HepG2 (cell line): Measurements from ENCODE around the gene NEU1. TPM values are rescaled to one million over a fixed set of nuclear protein-coding genes. Genes with fewer than 3 reads are reported as not detected.
A peak's percentile ranks its signal among the peaks of the same experiment; 100 is the strongest.

Experiments used
- ASH2L ChIP-seq: fragments of 300-600, 200-600 bp; sonication (generic); IDR thresholded peaks from 2 replicates; pipeline ENCODE4 v1.7.0; 2017; ENCODE audit warnings: low read depth, mild to moderate bottlenecking, moderate library complexity, mixed read lengths, low read length; ENCODE audit not compliant: insufficient read length
- CEBPG ChIP-seq: IDR thresholded peaks from 2 replicates; pipeline ENCODE4 v1.6.1; 2016
- FOXK1 ChIP-seq: sonication (generic); formaldehyde crosslinking; IDR thresholded peaks from 2 replicates; pipeline ENCODE4 v1.4.0; 2020; ENCODE audit warnings: low read depth, missing genetic modification reagents, borderline replicate concordance
- HIVEP1 ChIP-seq: sonication (generic); formaldehyde crosslinking; IDR thresholded peaks from 2 replicates; pipeline ENCODE4 v1.4.0; 2020; ENCODE audit warnings: mild to moderate bottlenecking, missing genetic modification reagents
- KMT2B ChIP-seq: IDR thresholded peaks from 2 replicates; pipeline ENCODE4 v1.6.1; 2016; ENCODE audit warnings: missing genetic modification reagents, missing compliant biosample characterization
- MAFF ChIP-seq: IDR thresholded peaks from 2 replicates; pipeline ENCODE4 v1.6.1; 2011; ENCODE audit warnings: low read depth, low read length, improper control_type of control experiment
- MAFG ChIP-seq: sonication (generic); formaldehyde crosslinking; IDR thresholded peaks from 2 replicates; pipeline ENCODE4 v1.5.1; 2020; ENCODE audit warnings: mild to moderate bottlenecking, missing genetic modification reagents
- MIER2 ChIP-seq: IDR thresholded peaks from 2 replicates; pipeline ENCODE4 v1.6.1; 2016; ENCODE audit warnings: missing biosample characterization, missing genetic modification reagents
- MXD4 ChIP-seq: IDR thresholded peaks from 2 replicates; pipeline ENCODE4 v1.6.1; 2016; ENCODE audit warnings: mild to moderate bottlenecking, missing biosample characterization, missing genetic modification reagents
- MYNN ChIP-seq: sonication (generic); formaldehyde crosslinking; IDR thresholded peaks from 2 replicates; pipeline ENCODE4 v1.4.0; 2020; ENCODE audit warnings: mild to moderate bottlenecking, low read depth, missing genetic modification reagents
- MYPOP ChIP-seq: sonication (generic); formaldehyde crosslinking; IDR thresholded peaks from 2 replicates; pipeline ENCODE4 v1.8.1; 2023; ENCODE audit warnings: mild to moderate bottlenecking, moderate library complexity, missing genetic modification reagents
- NCOR1 ChIP-seq: fragments of 200-600 bp; sonication (generic); IDR thresholded peaks from 2 replicates; pipeline ENCODE4 v1.7.0; 2017; ENCODE audit warnings: antibody characterized with exemption, low read length, borderline replicate concordance
- NR0B2 ChIP-seq: sonication (generic); formaldehyde crosslinking; IDR thresholded peaks from 2 replicates; pipeline ENCODE4 v1.4.0; 2020; ENCODE audit warnings: mild to moderate bottlenecking, missing genetic modification reagents
- NR2F1 ChIP-seq, 2 experiments: fragments of 450-650 bp in 1 of 2; formaldehyde crosslinking in 1 of 2; IDR thresholded peaks; 2 replicates each; pipeline versions ENCODE4 v1.5.0 to v1.6.1; 2016 to 2020; ENCODE audit warnings: mild to moderate bottlenecking in 1 of 2, missing compliant biosample characterization in 1 of 2, missing genetic modification reagents in 1 of 2, moderate library complexity in 1 of 2
- PAX8 ChIP-seq: sonication (generic); formaldehyde crosslinking; IDR thresholded peaks from 2 replicates; pipeline ENCODE4 v1.8.0; 2022; ENCODE audit warnings: mild to moderate bottlenecking, missing genetic modification reagents, borderline replicate concordance
- POLR2A ChIP-seq, 2 experiments: IDR thresholded peaks; 2 replicates each; pipeline ENCODE4 v1.6.1; 2011; ENCODE audit warnings: low read depth in 2 of 2, low read length in 2 of 2, mild to moderate bottlenecking in 1 of 2, moderate library complexity in 1 of 2; ENCODE audit not compliant: insufficient read depth in 1 of 2
- RARA ChIP-seq: IDR thresholded peaks from 2 replicates; pipeline ENCODE4 v1.6.1; 2016; ENCODE audit warnings: missing genetic modification reagents, missing compliant biosample characterization
- SALL1 ChIP-seq: sonication (generic); formaldehyde crosslinking; IDR thresholded peaks from 2 replicates; pipeline ENCODE4 v1.8.0; 2022; ENCODE audit warnings: mild to moderate bottlenecking, missing genetic modification reagents
- SMC3 ChIP-seq: IDR thresholded peaks from 2 replicates; pipeline ENCODE4 v1.6.1; 2011; ENCODE audit warnings: low read length, improper control_type of control experiment
- YEATS2 ChIP-seq: sonication (generic); formaldehyde crosslinking; IDR thresholded peaks from 2 replicates; pipeline ENCODE4 v1.4.0; 2020; ENCODE audit warnings: missing genetic modification reagents, borderline replicate concordance
- YEATS4 ChIP-seq: sonication (generic); formaldehyde crosslinking; IDR thresholded peaks from 2 replicates; pipeline ENCODE4 v1.4.0; 2020; ENCODE audit warnings: missing genetic modification reagents, borderline replicate concordance
- ZFP37 ChIP-seq: sonication (generic); formaldehyde crosslinking; IDR thresholded peaks from 2 replicates; pipeline ENCODE4 v1.4.0; 2020; ENCODE audit warnings: missing genetic modification reagents, borderline replicate concordance
- ZNF333 ChIP-seq: sonication (generic); formaldehyde crosslinking; IDR thresholded peaks from 2 replicates; pipeline ENCODE4 v1.4.0; 2020; ENCODE audit warnings: mild to moderate bottlenecking, missing genetic modification reagents, borderline replicate concordance
- ZNF343 ChIP-seq: sonication (generic); formaldehyde crosslinking; IDR thresholded peaks from 2 replicates; pipeline ENCODE4 v1.4.0; 2020; ENCODE audit warnings: mild to moderate bottlenecking, missing genetic modification reagents
- ZNF362 ChIP-seq: sonication (generic); formaldehyde crosslinking; IDR thresholded peaks from 2 replicates; pipeline ENCODE4 v1.4.0; 2020; ENCODE audit warnings: missing genetic modification reagents, mild to moderate bottlenecking, borderline replicate concordance
- ZNF749 ChIP-seq: sonication (generic); formaldehyde crosslinking; IDR thresholded peaks from 2 replicates; pipeline ENCODE4 v1.8.0; 2022; ENCODE audit warnings: mild to moderate bottlenecking, missing genetic modification reagents, moderate library complexity, borderline replicate concordance
- ZNF83 ChIP-seq: sonication (generic); formaldehyde crosslinking; IDR thresholded peaks from 2 replicates; pipeline ENCODE4 v1.4.0; 2020; ENCODE audit warnings: missing genetic modification reagents, mild to moderate bottlenecking, borderline replicate concordance
- ZSCAN20 ChIP-seq: sonication (generic); formaldehyde crosslinking; IDR thresholded peaks from 2 replicates; pipeline ENCODE4 v1.4.0; 2020; ENCODE audit warnings: missing genetic modification reagents, mild to moderate bottlenecking, borderline replicate concordance
- polyA plus RNA-seq, 8 experiments: library from polyadenylated mRNA; depleted of rRNA in 3 of 8; stranded (reverse) in 7 of 8; unstranded in 1 of 8; fragments of >200 nt; fragmentation: Illumina TruSeq in 4 of 8; extraction: Trizol in 4 of 8; gene quantifications; 2 replicates each; pipeline versions ENCODE4 v1.2.1 to v1.2.3, GENCODE V29; 2011 to 2016; ENCODE audit warnings: low read depth in 4 of 8, missing spikeins in 1 of 8, mixed read lengths in 1 of 8; ENCODE audit not compliant: insufficient read depth in 1 of 8
- total RNA-seq, 5 experiments: library from RNA; depleted of rRNA; stranded (reverse); fragments of >200 nt; fragmentation: Illumina TruSeq; extraction: Trizol; gene quantifications; 2 replicates each; pipeline ENCODE4 v1.2.3, GENCODE V29; 2016; ENCODE audit warnings: low read depth in 1 of 5

NEU1 gene
- total and polyA plus RNA-seq, 2 of the 13 experiments (the other 11 are each of a cell fraction or from before 2014, with no cell fraction given): 215 to 297 TPM

DNA sequence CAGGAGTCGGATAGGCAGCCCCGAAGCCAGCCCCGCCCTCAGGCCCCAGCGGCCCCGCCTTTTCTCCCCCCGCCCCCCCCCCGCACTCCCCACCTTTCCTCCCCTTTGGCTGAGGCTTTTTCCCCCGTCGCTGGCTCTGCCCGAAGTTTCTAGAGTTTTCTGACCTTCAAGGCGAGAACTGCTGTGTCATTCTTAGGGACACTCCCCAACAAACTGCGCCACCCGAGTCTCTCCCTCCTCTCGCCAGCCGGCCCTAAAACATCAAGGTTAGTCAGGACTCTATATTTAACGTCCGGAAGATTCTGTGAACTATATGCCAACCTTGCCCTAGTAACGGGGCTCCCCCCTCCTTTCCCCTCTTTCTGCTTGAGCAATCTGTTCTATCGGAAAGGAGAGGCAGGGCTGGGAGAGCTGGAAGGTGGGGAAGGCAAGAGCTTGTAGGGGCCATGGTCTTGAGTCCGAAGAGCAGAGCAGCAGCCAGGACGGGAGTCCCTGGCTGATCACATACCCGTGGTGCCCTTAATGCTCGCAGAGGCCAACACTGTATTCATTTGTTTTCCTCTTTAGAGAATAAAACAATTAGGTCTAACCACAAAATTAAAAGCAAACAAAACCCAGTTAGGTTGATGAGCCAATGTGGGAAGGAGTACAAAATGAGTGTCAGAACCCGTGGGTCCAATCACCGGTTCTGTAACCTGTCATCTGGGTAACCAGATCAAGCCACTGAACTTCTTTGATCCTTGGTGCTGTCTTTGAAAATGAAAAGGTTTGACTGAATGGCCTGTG lies 40.4 kb downstream of the NEU1 start (continued):
- TF ChIP-seq NR2F1 (CRISPR knock-in tag; IDR thresholded peaks at IDR 0.05): 0 out of 4 replicates have a peak, but pooled peaks of 1 of the 2 experiments have one; percentile 12
- no peak for TF ChIP-seq MYNN (CRISPR knock-in tag)
- TF ChIP-seq HIVEP1 (CRISPR knock-in tag): no peak
- peak; percentile 10; the same call in 1 of the 2 replicates for TF ChIP-seq FOXK1 (CRISPR knock-in tag)
- peak; percentile 74; the same call in 1 of the 2 replicates for TF ChIP-seq MXD4
- peak; percentile 55 for TF ChIP-seq ASH2L
- TF ChIP-seq SALL1 (CRISPR knock-in tag): peak; percentile 56
- TF ChIP-seq NCOR1: peak; percentile 59; the same call in 1 of the 2 replicates
- TF ChIP-seq POLR2A (IDR thresholded peaks at IDR 0.05; ENCODE audit: insufficient read depth in 1 of 2, low read depth in 2 of 2, low read length in 2 of 2): peak in 1 of 2 experiments; percentile 33; a peak in 2 of 4 replicates
- TF ChIP-seq CEBPG (CRISPR knock-in tag): peak; percentile 54
- 0 out of 2 replicates have a peak, but pooled peaks have one; percentile 37 for TF ChIP-seq MIER2 (CRISPR knock-in tag)
- TF ChIP-seq RARA (CRISPR knock-in tag): peak; percentile 50; the same call in 1 of the 2 replicates
- TF ChIP-seq ZSCAN20 (CRISPR knock-in tag): peak; percentile 43; the same call in 1 of the 2 replicates
- TF ChIP-seq MAFF: 0 out of 2 replicates have a peak, but pooled peaks have one; percentile 19
- no peak for TF ChIP-seq NR0B2
- TF ChIP-seq ZNF333 (CRISPR knock-in tag): 0 out of 2 replicates have a peak, but pooled peaks have one; percentile 54
- 0 out of 2 replicates have a peak, but pooled peaks have one; percentile 50 for TF ChIP-seq MAFG (CRISPR knock-in tag)
- no peak for TF ChIP-seq ZNF343 (CRISPR knock-in tag)
- TF ChIP-seq MYPOP (CRISPR knock-in tag): peak; percentile 50; the same call in 1 of the 2 replicates
- TF ChIP-seq ZFP37: 0 out of 2 replicates have a peak, but pooled peaks have one; percentile 62
- peak; percentile 45; the same call in 1 of the 2 replicates for TF ChIP-seq YEATS2 (CRISPR knock-in tag)
- no peak for TF ChIP-seq ZNF83 (CRISPR knock-in tag)
- peak; percentile 10; the same call in 1 of the 2 replicates for TF ChIP-seq KMT2B (CRISPR knock-in tag)
- 0 out of 2 replicates have a peak, but pooled peaks have one; percentile 17 for TF ChIP-seq SMC3
- TF ChIP-seq PAX8: no peak
- TF ChIP-seq YEATS4 (CRISPR knock-in tag): peak; percentile 60; the same call in 1 of the 2 replicates
- TF ChIP-seq ZNF362: no peak
- no peak for TF ChIP-seq ZNF749 (CRISPR knock-in tag)
